ENCODE measurements around the gene OR51B4. TPM values are rescaled to one million over a fixed set of nuclear protein-coding genes. Genes with fewer than 3 reads are reported as not detected.
"Not testable (repeated sequence)": the region's sequence is repeated elsewhere in the genome, so short reads cannot be mapped to it uniquely, and the experiment has no call there.

The OR51B4 gene
- total RNA-seq, 1 donor from 2014 or later = not detected

GRCh38 chr11:5258543-5259262, 43.0 kb downstream of the OR51B4 start:
- intact Hi-C loops (cut with DNase I) = no loop called here
- H3K27me3 ChIP-seq = no peaks in the 10 kb centered on the region
- H3K4me3 ChIP-seq = no peak overlapping the region
- no peaks in the 10 kb centered on the region for H3K9me3 ChIP-seq
- H3K4me1 ChIP-seq = no peaks in the 10 kb centered on the region
- H3K36me3 ChIP-seq = no peaks in the 10 kb centered on the region
- DNase-seq (ENCODE audit: extremely low spot score in 2 of 2) = no peak
- H3K27ac ChIP-seq = no peak overlapping the region
- TF ChIP-seq CTCF (IDR thresholded peaks at IDR 0.05) = no peak
- no peak for TF ChIP-seq POLR2A (IDR thresholded peaks at IDR 0.05)
- TF ChIP-seq POLR2AphosphoS5 (IDR thresholded peaks at IDR 0.05; ENCODE audit: insufficient read depth in 1 of 2, low read depth in 1 of 2) = no peak

- DNase-seq (ENCODE audit: extremely low spot score in 2 of 2) = no peak
Measured at GRCh38 chr11:5257296-5257695, 44.5 kb downstream of the OR51B4 start.

GRCh38 chr11:5254646-5255413, 46.9 kb downstream of the OR51B4 start, which contains the start of gene HBG2:
HBG2 (minus strand) TSS chr11:5254781; CDS start chr11:5254728, 53 bp downstream.
- DNase-seq (ENCODE audit: extremely low spot score in 2 of 2); intact Hi-C loops (cut with DNase I); H3K27ac ChIP-seq; H3K36me3 ChIP-seq; H3K27me3 ChIP-seq; H3K9me3 ChIP-seq; H3K4me3 ChIP-seq; H3K4me1 ChIP-seq: not testable (repeated sequence)

More at GRCh38 chr11:5257296-5257695, 44.5 kb downstream of the OR51B4 start:
- TF ChIP-seq POLR2A (IDR thresholded peaks at IDR 0.05) = no peak
- no peak for TF ChIP-seq CTCF (IDR thresholded peaks at IDR 0.05)
- no peak for TF ChIP-seq POLR2AphosphoS5 (IDR thresholded peaks at IDR 0.05; ENCODE audit: insufficient read depth in 1 of 2, low read depth in 1 of 2)
- H3K4me3 ChIP-seq = no peak overlapping the region
- H3K36me3 ChIP-seq = no peaks in the 10 kb centered on the region
- intact Hi-C loops (cut with DNase I) = no loop called here
- no peaks in the 10 kb centered on the region for H3K9me3 ChIP-seq
- H3K4me1 ChIP-seq = no peaks in the 10 kb centered on the region
- no peak overlapping the region for H3K27ac ChIP-seq
- H3K27me3 ChIP-seq = no peaks in the 10 kb centered on the region

GRCh38 chr11:5254023-5254422, 47.7 kb downstream of the OR51B4 start:
- H3K36me3 ChIP-seq = not testable (repeated sequence)

GRCh38 chr11:5253440-5253839, 48.3 kb downstream of the OR51B4 start:
- H3K4me1 ChIP-seq; H3K9me3 ChIP-seq; H3K27me3 ChIP-seq; H3K27ac ChIP-seq; DNase-seq (ENCODE audit: extremely low spot score in 2 of 2); intact Hi-C loops (cut with DNase I); H3K36me3 ChIP-seq; H3K4me3 ChIP-seq: not testable (repeated sequence)

More at GRCh38 chr11:5254023-5254422, 47.7 kb downstream of the OR51B4 start:
- H3K27me3 ChIP-seq; intact Hi-C loops (cut with DNase I); H3K9me3 ChIP-seq; DNase-seq (ENCODE audit: extremely low spot score in 2 of 2); H3K4me3 ChIP-seq; H3K4me1 ChIP-seq; H3K27ac ChIP-seq: not testable (repeated sequence)

GRCh38 chr11:5252919-5253265, 48.9 kb downstream of the OR51B4 start:
- Histone ChIP-seq H3K4me3 (no peak overlapping the region), H3K27ac (no peak overlapping the region), H3K9me3 (no peaks in the 10 kb centered on the region), H3K27me3 (no peaks in the 10 kb centered on the region), H3K4me1 (no peaks in the 10 kb centered on the region), H3K36me3 (no peaks in the 10 kb centered on the region)
- intact Hi-C loops (cut with DNase I) = no loop called here
- TF ChIP-seq CTCF (IDR thresholded peaks at IDR 0.05) (no peak), POLR2A (IDR thresholded peaks at IDR 0.05) (no peak), POLR2AphosphoS5 (IDR thresholded peaks at IDR 0.05; ENCODE audit: insufficient read depth in 1 of 2, low read depth in 1 of 2) (no peak)
- DNase-seq (ENCODE audit: extremely low spot score in 2 of 2) = no peak

Measured in vagina (tissue), 2 donors.